ENCODE data around the gene PRELID1.

- TF ChIP-seq, protein P1, sequence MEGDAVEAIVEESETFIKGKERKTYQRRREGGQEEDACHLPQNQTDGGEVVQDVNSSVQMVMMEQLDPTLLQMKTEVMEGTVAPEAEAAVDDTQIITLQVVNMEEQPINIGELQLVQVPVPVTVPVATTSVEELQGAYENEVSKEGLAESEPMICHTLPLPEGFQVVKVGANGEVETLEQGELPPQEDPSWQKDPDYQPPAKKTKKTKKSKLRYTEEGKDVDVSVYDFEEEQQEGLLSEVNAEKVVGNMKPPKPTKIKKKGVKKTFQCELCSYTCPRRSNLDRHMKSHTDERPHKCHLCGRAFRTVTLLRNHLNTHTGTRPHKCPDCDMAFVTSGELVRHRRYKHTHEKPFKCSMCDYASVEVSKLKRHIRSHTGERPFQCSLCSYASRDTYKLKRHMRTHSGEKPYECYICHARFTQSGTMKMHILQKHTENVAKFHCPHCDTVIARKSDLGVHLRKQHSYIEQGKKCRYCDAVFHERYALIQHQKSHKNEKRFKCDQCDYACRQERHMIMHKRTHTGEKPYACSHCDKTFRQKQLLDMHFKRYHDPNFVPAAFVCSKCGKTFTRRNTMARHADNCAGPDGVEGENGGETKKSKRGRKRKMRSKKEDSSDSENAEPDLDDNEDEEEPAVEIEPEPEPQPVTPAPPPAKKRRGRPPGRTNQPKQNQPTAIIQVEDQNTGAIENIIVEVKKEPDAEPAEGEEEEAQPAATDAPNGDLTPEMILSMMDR (IDR thresholded peaks at IDR 0.05; ENCODE audit: low read depth, low read length) = no peak
- TF ChIP-seq, protein P2, sequence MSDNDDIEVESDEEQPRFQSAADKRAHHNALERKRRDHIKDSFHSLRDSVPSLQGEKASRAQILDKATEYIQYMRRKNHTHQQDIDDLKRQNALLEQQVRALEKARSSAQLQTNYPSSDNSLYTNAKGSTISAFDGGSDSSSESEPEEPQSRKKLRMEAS (IDR thresholded peaks at IDR 0.05; ENCODE audit: low read depth, low read length) = no peak
- no peak for TF ChIP-seq POLR2A (IDR thresholded peaks at IDR 0.05; ENCODE audit: extremely low read depth, insufficient read length)
Observed at GRCh38 chr5:177269976-177270375, 33.6 kb upstream of the PRELID1 start.
